ENCODE data around the gene TMEM125.

Gene TMEM125

DNA sequence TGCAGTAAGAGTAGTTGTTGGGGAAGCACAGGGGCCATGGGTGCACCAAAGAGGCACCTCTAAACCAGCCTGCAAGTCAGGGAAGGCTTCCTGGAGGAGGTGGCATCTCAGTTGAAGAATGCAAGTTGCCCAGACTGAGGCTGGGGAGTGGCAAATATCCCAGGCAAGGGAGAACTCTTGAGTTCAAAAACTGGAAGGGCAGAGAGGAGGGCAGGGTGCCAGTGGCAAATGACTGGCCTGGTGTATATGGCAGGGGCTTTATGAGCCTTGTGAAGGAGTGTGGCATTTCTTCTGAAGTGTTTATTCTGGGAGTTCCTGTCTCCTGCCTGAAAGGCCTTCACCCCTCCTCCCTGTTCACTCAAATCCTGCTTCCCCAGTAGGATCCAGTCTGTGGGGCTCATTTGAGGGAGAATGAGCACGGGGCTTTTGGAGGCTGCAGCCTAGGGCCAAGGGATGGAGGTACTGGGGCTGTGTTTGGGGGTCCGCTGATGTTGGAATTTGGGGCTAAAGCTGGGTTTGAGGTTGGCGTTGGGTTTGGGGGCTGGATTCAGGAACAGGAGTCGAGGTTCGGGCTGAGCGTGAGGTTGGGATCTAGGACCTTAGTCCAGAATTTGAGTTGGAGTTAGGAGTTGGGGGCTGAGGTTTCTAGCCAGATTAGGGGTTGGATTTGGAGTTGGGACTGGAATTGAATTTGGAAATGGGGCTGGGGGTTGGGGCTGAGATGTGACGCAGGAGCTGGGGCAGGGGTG lies at the start of gene TMEM125:
Gene TMEM125, plus strand, starts transcription at position 357 of the 749 bp plus-strand sequence. CDS start 2,740 bp downstream, outside the sequence.
- TF ChIP-seq POLR2A (IDR thresholded peaks at IDR 0.05; ENCODE audit: low read length) (no peak), GATA1 (IDR thresholded peaks at IDR 0.05; ENCODE audit: low read depth, low read length) (no peak)
- no peak for DNase-seq

DNA sequence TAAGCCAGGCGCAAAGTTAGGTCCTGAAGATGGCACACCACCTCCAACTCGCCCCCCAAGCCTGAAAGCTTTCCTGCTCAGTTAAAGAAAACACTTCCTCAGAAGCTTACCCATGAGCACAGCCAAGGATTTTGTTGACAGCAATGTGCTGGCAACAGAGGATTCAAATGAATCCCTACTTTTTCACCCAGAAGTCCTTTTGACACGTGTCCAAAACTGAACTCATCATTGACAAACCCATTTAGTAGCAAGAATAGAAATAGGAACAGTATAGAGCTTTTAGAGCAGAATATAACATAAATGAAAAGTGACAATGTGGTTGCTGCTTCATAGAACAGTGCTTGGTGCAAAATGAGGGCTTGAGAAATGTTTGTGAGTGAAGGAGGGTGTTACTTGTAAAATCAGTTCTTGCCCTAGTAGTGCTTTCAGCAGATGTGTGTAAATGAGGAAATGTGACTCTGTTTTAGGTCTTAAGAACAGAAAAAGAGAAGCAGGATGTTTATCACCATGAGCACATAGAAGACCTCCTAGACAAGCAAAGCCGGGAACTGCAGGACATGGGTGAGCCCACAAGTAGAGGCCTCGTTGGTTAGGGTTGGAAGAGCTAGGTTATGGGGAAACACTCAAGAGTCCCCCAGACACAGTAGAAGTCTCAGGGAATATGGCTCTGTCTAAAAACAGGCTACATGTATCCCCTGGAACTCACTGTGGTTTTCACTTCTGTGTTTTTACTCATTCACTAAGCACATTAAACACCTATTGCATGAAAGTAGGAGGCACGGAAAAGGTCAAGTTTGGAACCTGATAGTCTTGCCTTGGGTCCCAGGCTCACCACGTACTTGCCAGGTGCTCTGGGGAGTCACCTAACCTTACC lies 48.6 kb upstream of the TMEM125 start:
- TF ChIP-seq POLR2A (IDR thresholded peaks at IDR 0.05; ENCODE audit: low read length) (no peak), GATA1 (IDR thresholded peaks at IDR 0.05; ENCODE audit: low read depth, low read length) (no peak)

DNA sequence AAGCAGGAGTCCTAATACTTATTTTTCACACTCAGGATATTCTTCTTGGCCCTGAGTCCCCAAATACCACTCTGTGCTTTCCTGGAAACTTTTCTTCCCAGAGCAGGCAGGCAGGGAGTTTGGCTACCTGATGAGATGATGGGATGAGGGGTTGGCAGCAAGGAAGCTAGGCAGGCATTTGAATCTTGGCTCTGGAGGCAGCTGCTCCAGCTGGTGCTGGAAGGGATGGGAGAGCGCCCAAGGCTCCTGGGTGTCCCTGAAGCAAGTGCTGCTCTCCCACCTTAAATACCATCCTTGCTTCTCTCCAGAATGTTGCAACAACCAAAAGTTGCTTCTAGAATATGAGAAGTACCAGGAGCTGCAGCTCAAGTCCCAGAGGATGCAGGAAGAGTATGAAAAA lies 48.0 kb upstream of the TMEM125 start:
- DNase-seq, result no peak
- TF ChIP-seq GATA1 (IDR thresholded peaks at IDR 0.05; ENCODE audit: low read depth, low read length), result no peak
- no peak for TF ChIP-seq POLR2A (IDR thresholded peaks at IDR 0.05; ENCODE audit: low read length)

More for the DNA sequence above, 48.6 kb upstream of the TMEM125 start:
- no peak for DNase-seq

DNA sequence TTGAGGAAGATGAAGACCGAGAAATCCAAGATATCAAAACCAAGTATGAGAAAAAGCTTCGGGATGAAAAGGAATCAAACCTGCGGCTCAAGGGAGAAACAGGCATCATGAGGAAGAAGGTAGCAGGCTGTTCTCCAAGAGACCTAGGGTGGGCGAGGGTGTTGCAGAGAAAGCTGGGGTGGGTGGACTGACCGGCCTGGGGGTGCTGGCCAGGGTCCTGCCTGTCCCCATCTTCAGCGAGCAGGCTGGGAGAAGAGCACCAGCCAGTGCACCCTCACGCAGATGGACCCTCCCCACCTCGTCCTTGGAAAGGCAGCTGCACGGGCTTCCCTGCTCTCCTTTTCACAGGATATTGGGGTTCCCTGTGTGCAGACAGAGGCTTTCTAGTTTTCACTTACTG lies 46.9 kb upstream of the TMEM125 start:
- TF ChIP-seq GATA1 (IDR thresholded peaks at IDR 0.05; ENCODE audit: low read depth, low read length) (no peak), POLR2A (IDR thresholded peaks at IDR 0.05; ENCODE audit: low read length) (no peak)

DNA sequence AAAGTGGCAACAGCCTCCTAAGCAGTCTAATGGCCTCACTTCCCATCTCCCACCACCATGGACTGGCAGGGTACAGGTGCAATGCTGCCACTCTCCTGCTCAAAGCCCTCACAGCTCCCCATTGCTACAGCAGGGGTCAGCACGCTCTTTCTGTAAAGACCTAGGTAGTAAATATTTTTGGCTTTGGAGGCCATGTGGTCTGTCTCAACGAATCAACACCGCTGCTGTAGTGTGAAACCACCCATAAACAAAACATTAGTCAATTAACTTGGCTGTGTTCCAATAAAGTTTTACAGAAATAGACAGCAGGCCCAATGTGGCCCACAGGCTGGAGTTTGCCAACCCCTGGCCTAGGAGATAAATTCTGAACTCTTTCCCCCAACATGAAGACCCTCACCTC lies 44.6 kb upstream of the TMEM125 start:
- DNase-seq, result peak; percentile 13 to 40
- TF ChIP-seq POLR2A (IDR thresholded peaks at IDR 0.05; ENCODE audit: low read length), result no peak
- no peak for TF ChIP-seq GATA1 (IDR thresholded peaks at IDR 0.05; ENCODE audit: low read depth, low read length)

More for the DNA sequence above, 46.9 kb upstream of the TMEM125 start:
- no peak for DNase-seq

DNA sequence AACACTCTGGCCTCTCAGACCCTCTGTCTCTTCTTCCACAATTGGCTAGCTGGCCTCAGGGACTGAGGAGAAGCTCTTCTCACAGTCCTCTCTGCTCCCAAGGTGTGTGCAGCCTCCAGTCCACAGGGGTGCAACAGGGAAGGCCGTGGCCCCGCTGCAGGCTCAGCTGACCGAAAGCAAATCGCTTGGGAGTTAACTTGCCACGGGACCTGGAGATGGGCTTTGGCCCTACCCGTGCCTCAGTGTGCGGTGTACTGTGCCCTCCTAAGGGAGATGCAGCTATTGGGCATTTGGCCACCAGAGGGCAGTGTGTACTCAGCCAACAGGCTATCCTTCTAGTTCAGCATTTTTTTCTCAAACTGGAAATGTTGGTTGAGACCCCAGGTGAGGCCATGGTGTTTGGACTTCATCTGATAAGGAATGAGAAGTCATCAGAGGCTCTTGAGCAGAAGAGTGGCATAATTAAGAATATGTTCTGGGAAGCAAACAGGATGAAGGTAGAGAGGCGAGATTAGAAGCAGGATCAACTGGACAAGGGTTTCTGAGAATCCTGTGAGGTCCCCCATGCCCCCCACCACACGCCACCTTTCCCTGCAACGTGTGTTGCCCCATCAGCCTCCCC lies 42.5 kb upstream of the TMEM125 start:
- DNase-seq, result peak; percentile 72 to 90
- no peak for TF ChIP-seq POLR2A (IDR thresholded peaks at IDR 0.05; ENCODE audit: low read length)
- no peak for TF ChIP-seq GATA1 (IDR thresholded peaks at IDR 0.05; ENCODE audit: low read depth, low read length)

DNA sequence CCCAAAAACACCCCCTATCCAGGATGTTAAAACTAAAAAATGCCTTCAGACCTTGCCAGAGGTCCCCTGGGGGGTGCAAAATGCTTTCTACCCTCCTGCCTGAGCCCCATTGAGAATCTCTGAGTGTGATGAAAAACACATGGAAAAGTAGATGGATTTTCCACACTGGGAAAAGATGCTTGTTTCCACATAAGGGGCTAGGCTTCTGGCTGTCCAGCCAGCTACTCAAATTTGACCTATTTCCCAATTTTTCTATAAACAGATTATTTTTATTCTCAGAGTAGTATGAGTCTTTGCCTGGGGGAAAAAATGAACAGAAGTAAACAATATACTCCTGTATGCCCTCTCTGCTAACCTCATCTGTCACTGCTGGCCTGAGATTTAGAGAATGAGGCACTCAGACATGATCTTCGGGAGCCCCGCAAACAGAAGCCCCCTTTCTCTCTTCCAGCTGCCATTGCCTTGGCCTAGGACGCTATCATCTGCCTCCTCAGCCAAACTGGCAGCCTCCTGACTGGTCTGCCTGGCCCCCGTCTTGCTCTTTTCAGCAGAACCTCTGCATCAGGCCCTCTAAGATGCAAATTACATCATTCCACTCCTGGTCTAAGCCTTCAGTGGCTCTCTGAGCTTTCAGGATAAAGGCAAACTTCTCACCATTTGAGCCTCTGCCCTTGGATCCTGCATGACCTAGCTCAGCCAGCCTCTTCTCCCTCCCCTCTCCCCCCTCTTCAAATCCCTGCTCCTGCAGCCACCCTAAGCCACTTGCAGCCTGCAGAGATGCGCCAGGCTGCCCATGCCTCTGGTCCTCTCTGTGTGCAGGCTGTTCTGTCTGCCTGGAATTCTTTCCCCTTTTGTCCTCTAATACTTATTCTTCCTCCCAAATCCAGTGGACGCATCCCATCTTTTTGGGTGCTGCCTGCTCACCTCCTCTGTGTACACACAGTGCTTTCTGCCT lies 39.7 kb upstream of the TMEM125 start:
- DNase-seq, result no peak
- no peak for TF ChIP-seq GATA1 (IDR thresholded peaks at IDR 0.05; ENCODE audit: low read depth, low read length)
- no peak for TF ChIP-seq POLR2A (IDR thresholded peaks at IDR 0.05; ENCODE audit: low read length)

DNA sequence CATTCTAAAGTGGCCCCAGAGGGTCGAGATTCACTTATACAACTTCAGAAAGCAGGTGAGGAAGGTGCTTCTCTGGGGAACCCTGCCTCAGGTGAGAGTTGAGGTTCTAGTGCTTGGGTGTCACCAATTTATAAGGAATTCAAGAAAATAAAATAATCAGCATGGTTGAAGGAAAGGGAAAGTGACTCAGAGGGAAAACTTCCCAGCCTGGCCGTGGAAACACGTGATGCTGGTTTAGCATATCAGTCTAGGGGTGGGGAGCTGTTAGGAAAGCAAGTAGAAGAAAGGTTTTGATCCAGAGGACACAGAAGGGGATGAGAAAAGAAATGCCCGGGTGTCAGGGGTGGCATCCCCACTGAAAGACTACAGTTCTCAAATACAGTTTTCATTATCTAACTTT lies 37.7 kb upstream of the TMEM125 start:
- no peak for DNase-seq
- TF ChIP-seq POLR2A (IDR thresholded peaks at IDR 0.05; ENCODE audit: low read length) (no peak), GATA1 (IDR thresholded peaks at IDR 0.05; ENCODE audit: low read depth, low read length) (no peak)

DNA sequence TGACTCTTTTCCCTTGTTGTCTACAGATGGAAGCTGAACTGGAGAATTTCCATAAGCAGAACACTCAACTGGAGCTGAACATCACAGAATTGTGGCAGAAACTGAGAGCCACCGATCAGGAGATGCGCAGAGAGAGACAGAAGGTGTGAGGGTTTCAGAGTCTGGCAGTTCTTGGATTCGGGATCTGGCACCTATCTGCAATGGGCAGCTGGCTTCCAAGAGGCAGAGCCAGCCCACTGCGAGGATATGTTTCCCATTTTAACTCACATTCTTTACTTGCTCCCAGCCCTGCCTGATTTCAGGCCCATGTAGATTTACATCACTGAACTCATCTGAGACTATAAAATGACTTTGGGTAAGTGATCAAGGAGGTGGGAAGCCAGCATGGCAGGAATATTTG lies 37.3 kb upstream of the TMEM125 start:
- TF ChIP-seq POLR2A (IDR thresholded peaks at IDR 0.05; ENCODE audit: low read length) (no peak), GATA1 (IDR thresholded peaks at IDR 0.05; ENCODE audit: low read depth, low read length) (no peak)
- no peak for DNase-seq

DNA sequence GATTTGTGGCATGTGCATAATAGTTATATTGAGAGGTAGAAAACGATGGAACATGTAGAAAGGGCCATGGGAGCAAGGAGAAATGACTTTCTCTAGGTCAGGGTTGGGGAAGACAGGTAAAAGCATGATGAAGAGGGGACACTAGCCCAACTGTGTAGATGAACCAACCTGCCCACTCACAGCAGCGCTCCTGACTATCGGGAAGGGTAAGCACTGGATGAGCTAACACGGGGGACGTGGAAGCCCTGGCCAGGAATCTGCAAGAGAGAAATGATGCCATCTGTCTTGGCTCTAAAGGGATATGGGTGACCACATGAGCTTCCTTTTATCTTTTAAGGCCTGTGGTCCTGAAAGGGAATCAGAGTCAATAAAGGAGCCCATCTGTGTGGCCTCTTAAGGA lies 36.2 kb upstream of the TMEM125 start:
- DNase-seq, result no peak
- TF ChIP-seq POLR2A (IDR thresholded peaks at IDR 0.05; ENCODE audit: low read length) (no peak), GATA1 (IDR thresholded peaks at IDR 0.05; ENCODE audit: low read depth, low read length) (no peak)

DNA sequence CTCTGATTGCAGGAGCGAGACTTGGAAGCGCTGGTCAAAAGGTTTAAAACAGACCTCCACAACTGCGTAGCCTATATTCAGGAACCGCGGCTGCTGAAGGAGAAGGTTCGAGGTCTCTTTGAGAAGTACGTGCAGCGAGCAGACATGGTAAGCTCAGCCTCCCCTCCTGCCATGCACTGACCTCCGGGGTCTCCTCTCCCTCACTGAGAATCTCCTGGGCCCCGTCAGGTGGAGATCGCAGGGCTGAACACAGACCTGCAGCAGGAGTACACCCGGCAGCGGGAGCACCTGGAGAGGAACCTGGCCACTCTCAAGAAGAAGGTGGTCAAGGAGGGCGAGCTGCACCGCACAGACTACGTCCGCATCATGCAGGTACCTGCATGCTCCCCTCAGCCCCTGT lies 35.5 kb upstream of the TMEM125 start:
- TF ChIP-seq GATA1 (IDR thresholded peaks at IDR 0.05; ENCODE audit: low read depth, low read length) (no peak), POLR2A (IDR thresholded peaks at IDR 0.05; ENCODE audit: low read length) (no peak)
- no peak for DNase-seq

DNA sequence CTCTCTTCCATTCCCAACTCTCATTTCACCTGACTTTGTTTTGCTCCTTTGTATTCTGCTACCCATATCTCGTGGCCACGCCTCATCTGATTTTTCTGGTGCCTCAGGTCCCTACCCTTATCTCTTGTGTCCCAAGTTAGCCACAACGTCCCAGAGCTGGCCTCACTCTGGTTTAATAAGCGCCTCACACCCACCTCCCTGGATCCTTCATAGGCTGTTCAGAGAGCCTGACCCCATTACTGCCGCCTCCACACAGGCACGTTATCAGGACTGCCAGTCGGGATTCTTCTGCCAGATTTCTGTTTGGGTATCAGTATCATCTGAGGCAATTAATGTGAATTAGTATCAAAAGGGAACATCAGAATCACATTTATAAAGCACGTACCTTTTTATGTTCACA lies 34.7 kb upstream of the TMEM125 start:
- no peak for DNase-seq
- TF ChIP-seq POLR2A (IDR thresholded peaks at IDR 0.05; ENCODE audit: low read length) (no peak), GATA1 (IDR thresholded peaks at IDR 0.05; ENCODE audit: low read depth, low read length) (no peak)
